NCI-H748 treated with DMSO at 0.1 percent for 48 hours (cell line): ENCODE results near the gene HSF2BP.
"Not testable (repeated sequence)": the region's sequence is repeated elsewhere in the genome, so short reads cannot be mapped to it uniquely, and the experiment has no call there.

ENCODE experiments used
- DNase-seq: peaks from one replicate; lab custom pipeline; 2025; lab: John Stamatoyannopoulos, UW

The HSF2BP gene

GRCh38 chr21:43659136-43660000 lies at the start of gene HSF2BP, which contains the start of gene RRP1B:
Gene HSF2BP (minus strand): TSS chr21:43659488. CDS start chr21:43658096, 1,392 bp downstream.
Gene RRP1B (plus strand): TSS chr21:43659560. CDS start chr21:43659665, 105 bp downstream.
- DNase-seq: peak; percentile 60

GRCh38 chr21:43708745-43709381 lies 49.6 kb upstream of the HSF2BP start:
- no peak for DNase-seq

GRCh38 chr21:43707462-43707861 lies 48.2 kb upstream of the HSF2BP start:
- no peak for DNase-seq

GRCh38 chr21:43703035-43703880 lies 44.0 kb upstream of the HSF2BP start:
- no peak for DNase-seq

GRCh38 chr21:43702785-43703034 lies 43.4 kb upstream of the HSF2BP start:
- DNase-seq: no peak

- DNase-seq: no peak
Measured at GRCh38 chr21:43701936-43702784, 42.9 kb upstream of the HSF2BP start.

- no peak for DNase-seq
Measured at GRCh38 chr21:43699933-43700599, 40.8 kb upstream of the HSF2BP start.

GRCh38 chr21:43699492-43699777 lies 40.1 kb upstream of the HSF2BP start:
- DNase-seq: not testable (repeated sequence)

GRCh38 chr21:43697758-43698643 lies 38.7 kb upstream of the HSF2BP start:
- DNase-seq: no peak

- no peak for DNase-seq
Measured at GRCh38 chr21:43696214-43696613, 36.9 kb upstream of the HSF2BP start.

GRCh38 chr21:43694437-43695079 lies 35.3 kb upstream of the HSF2BP start:
- no peak for DNase-seq

GRCh38 chr21:43693981-43694380 lies 34.7 kb upstream of the HSF2BP start:
- DNase-seq: no peak

- no peak for DNase-seq
Measured at GRCh38 chr21:43692949-43693348, 33.7 kb upstream of the HSF2BP start.

- DNase-seq: no peak
Measured at GRCh38 chr21:43691801-43692200, 32.5 kb upstream of the HSF2BP start.

- no peak for DNase-seq
Measured at GRCh38 chr21:43691086-43691795, 32.0 kb upstream of the HSF2BP start.

- DNase-seq: no peak
Measured at GRCh38 chr21:43690346-43690745, 31.1 kb upstream of the HSF2BP start.

GRCh38 chr21:43689556-43690337 lies 30.5 kb upstream of the HSF2BP start:
- no peak for DNase-seq

GRCh38 chr21:43688906-43689305 lies 29.6 kb upstream of the HSF2BP start:
- DNase-seq: no peak
